ENCODE data around the gene SPATA3.

Gene SPATA3

GRCh38 chr2:231050018-231050901, 54.3 kb downstream of the SPATA3 start:
- no peak for DNase-seq (ENCODE audit: low read depth)

- no peak for DNase-seq (ENCODE audit: low read depth)
Measured at GRCh38 chr2:231051116-231051515, 55.2 kb downstream of the SPATA3 start.

GRCh38 chr2:231052494-231053451, 56.9 kb downstream of the SPATA3 start:
- DNase-seq (ENCODE audit: low read depth) = peak; percentile 62

- no peak for DNase-seq (ENCODE audit: low read depth)
Measured at GRCh38 chr2:231053846-231054245, 57.9 kb downstream of the SPATA3 start.

GRCh38 chr2:231056453-231057416, 60.8 kb downstream of the SPATA3 start, which contains the start of gene PSMD1:
PSMD1 (plus strand) TSS chr2:231056867; CDS start chr2:231057026, 159 bp downstream.
- DNase-seq (ENCODE audit: low read depth) = peak; percentile 89

- no peak for DNase-seq (ENCODE audit: low read depth)
Measured at GRCh38 chr2:231057590-231057989, 61.7 kb downstream of the SPATA3 start.

Measured in fibroblast of the conjunctiva (primary cell).